SK-N-SH treated with all-trans-retinoic acid at 6 μM for 48 hours (cell line): Measurements from ENCODE around the gene DDX25.

ENCODE experiments used
- ATAC-seq: fragments of 200-7000 bp; cut with Tn5 transposase; 3 replicates; pipeline ENCODE4 v1.9.1; 2020; ENCODE audit warnings: mild to moderate bottlenecking, moderate library complexity
- ARNTL ChIP-seq: fragments of 450-650 bp; formaldehyde crosslinking; IDR thresholded peaks from 2 replicates; pipeline ENCODE4 v1.5.0; 2020; ENCODE audit warnings: low read depth, mild to moderate bottlenecking, moderate library complexity, borderline replicate concordance
- BACH2 ChIP-seq: fragments of 250-450 bp; sonication (Bioruptor Pico); IDR thresholded peaks from 2 replicates; pipeline ENCODE4 v1.9.0; 2021; ENCODE audit warnings: mild to moderate bottlenecking, borderline replicate concordance
- CSDC2 ChIP-seq: fragments of 250-450 bp; sonication (Bioruptor Pico); IDR thresholded peaks from 2 replicates; pipeline ENCODE4 v1.5.0; 2020; ENCODE audit warnings: mild to moderate bottlenecking, moderate library complexity
- ESRRG ChIP-seq: fragments of 250-450 bp; sonication (Bioruptor Pico); IDR thresholded peaks from 2 replicates; pipeline ENCODE4 v1.6.1; 2021; ENCODE audit warnings: mild to moderate bottlenecking
- GLIS3 ChIP-seq: fragments of 250-450 bp; sonication (Bioruptor Pico); IDR thresholded peaks from 2 replicates; pipeline ENCODE4 v1.5.0; 2020; ENCODE audit warnings: mild to moderate bottlenecking, moderate library complexity
- ISL1 ChIP-seq: fragments of 250-450 bp; sonication (Bioruptor Pico); IDR thresholded peaks from 2 replicates; pipeline ENCODE4 v2.1.2; 2022; ENCODE audit warnings: mild to moderate bottlenecking, moderate library complexity
- OSR1 ChIP-seq: fragments of 250-450 bp; sonication (Bioruptor Pico); IDR thresholded peaks from 2 replicates; pipeline ENCODE4 v1.8.0; 2022; ENCODE audit warnings: moderate library complexity, mild to moderate bottlenecking, inconsistent platforms
- PPARA ChIP-seq: fragments of 250-450 bp; sonication (Bioruptor Pico); IDR thresholded peaks from 2 replicates; pipeline ENCODE4 v1.5.0; 2020; ENCODE audit warnings: mild to moderate bottlenecking, borderline replicate concordance
- RARB ChIP-seq: fragments of 250-450 bp; sonication (Bioruptor Pico); IDR thresholded peaks from 2 replicates; pipeline ENCODE4 v1.8.0; 2021; ENCODE audit warnings: mild to moderate bottlenecking, moderate library complexity
- SNAI2 ChIP-seq: fragments of 250-450 bp; sonication (Bioruptor Pico); IDR thresholded peaks from 2 replicates; pipeline ENCODE4 v1.5.0; 2020; ENCODE audit warnings: mild to moderate bottlenecking, moderate library complexity
- TCF4 ChIP-seq: fragments of 250-450 bp; sonication (Bioruptor Pico); IDR thresholded peaks from 2 replicates; pipeline ENCODE4 v1.8.0; 2021; ENCODE audit warnings: mild to moderate bottlenecking, moderate library complexity, borderline replicate concordance
- TOX ChIP-seq: fragments of 250-450 bp; sonication (Bioruptor Pico); IDR thresholded peaks from 2 replicates; pipeline ENCODE4 v1.8.0; 2021; ENCODE audit warnings: mild to moderate bottlenecking, moderate library complexity, borderline replicate concordance
- ZC3H10 ChIP-seq: fragments of 250-450 bp; sonication (Bioruptor Pico); IDR thresholded peaks from 2 replicates; pipeline ENCODE4 v1.5.1; 2021; ENCODE audit warnings: mild to moderate bottlenecking, moderate library complexity
- ZFP3 ChIP-seq: fragments of 250-450 bp; sonication (Bioruptor Pico); IDR thresholded peaks from 2 replicates; pipeline ENCODE4 v1.5.0; 2020; ENCODE audit warnings: mild to moderate bottlenecking, moderate library complexity
- ZFP30 ChIP-seq: fragments of 450-650 bp; formaldehyde crosslinking; IDR thresholded peaks from 2 replicates; pipeline ENCODE4 v1.5.0; 2022; ENCODE audit warnings: mild to moderate bottlenecking, moderate library complexity
- ZNF565 ChIP-seq: fragments of 450-650 bp; formaldehyde crosslinking; conservative IDR thresholded peaks from 2 replicates; pipeline ENCODE4 v1.5.0; 2020; ENCODE audit warnings: low read depth, mild to moderate bottlenecking, moderate library complexity
- ZNF8 ChIP-seq: fragments of 450-650 bp; formaldehyde crosslinking; IDR thresholded peaks from 2 replicates; pipeline ENCODE4 v1.5.0; 2020; ENCODE audit warnings: mild to moderate bottlenecking, moderate library complexity
- TF ChIP-seq, protein P1 (sequence below): fragments of 250-450 bp; sonication (Bioruptor Pico); IDR thresholded peaks from 2 replicates; pipeline ENCODE4 v1.8.0; 2021; ENCODE audit warnings: low read depth, mild to moderate bottlenecking, moderate library complexity, borderline replicate concordance
- TF ChIP-seq, protein P2 (sequence below): fragments of 250-450 bp; sonication (Bioruptor Pico); IDR thresholded peaks from 2 replicates; pipeline ENCODE4 v1.5.0; 2020; ENCODE audit warnings: mild to moderate bottlenecking, moderate library complexity
- TF ChIP-seq, protein P3 (sequence below): fragments of 250-450 bp; sonication (Bioruptor Pico); IDR thresholded peaks from 2 replicates; pipeline ENCODE4 v1.5.1; 2021; ENCODE audit warnings: mild to moderate bottlenecking, moderate library complexity
- TF ChIP-seq, protein P4 (sequence below): fragments of 250-450 bp; sonication (Bioruptor Pico); IDR thresholded peaks from 2 replicates; pipeline ENCODE4 v1.5.1; 2020; ENCODE audit warnings: low read depth, mild to moderate bottlenecking, moderate library complexity

DDX25 gene

DNA sequence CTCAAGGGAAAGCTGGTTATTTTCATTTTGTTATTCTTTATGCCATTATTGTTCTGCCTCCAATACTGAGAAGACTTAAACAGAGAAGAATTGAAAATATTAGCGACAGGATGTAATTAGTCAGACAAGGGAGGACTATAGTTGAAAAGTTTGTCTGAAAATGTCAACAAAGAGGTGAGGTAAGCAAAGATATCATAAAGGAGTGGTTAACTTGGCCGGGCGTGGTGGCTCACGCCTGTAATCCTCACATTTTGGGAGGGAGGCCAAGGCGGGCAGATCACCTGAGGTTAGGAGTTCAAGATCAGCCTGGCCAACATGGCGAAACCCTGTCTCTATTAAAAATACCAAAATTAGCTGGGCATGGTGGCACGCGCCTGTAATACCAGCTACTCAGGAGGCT is 20.9 kb upstream of the DDX25 start:
- no peak for ATAC-seq
- TF ChIP-seq ZNF8: no peak
- TF ChIP-seq ISL1 (CRISPR knock-in tag): no peak
- TF ChIP-seq ZFP3 (CRISPR knock-in tag): no peak
- TF ChIP-seq, protein P1, sequence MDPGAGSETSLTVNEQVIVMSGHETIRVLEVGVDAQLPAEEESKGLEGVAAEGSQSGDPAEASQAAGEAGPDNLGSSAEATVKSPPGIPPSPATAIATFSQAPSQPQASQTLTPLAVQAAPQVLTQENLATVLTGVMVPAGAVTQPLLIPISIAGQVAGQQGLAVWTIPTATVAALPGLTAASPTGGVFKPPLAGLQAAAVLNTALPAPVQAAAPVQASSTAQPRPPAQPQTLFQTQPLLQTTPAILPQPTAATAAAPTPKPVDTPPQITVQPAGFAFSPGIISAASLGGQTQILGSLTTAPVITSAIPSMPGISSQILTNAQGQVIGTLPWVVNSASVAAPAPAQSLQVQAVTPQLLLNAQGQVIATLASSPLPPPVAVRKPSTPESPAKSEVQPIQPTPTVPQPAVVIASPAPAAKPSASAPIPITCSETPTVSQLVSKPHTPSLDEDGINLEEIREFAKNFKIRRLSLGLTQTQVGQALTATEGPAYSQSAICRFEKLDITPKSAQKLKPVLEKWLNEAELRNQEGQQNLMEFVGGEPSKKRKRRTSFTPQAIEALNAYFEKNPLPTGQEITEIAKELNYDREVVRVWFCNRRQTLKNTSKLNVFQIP: no peak
- no peak for TF ChIP-seq ESRRG (CRISPR knock-in tag)
- no peak for TF ChIP-seq GLIS3 (CRISPR knock-in tag)
- no peak for TF ChIP-seq ZFP30
- no peak for TF ChIP-seq OSR1
- no peak for TF ChIP-seq ARNTL (CRISPR knock-in tag)
- no peak for TF ChIP-seq TOX (CRISPR knock-in tag)
- TF ChIP-seq PPARA (CRISPR knock-in tag): no peak
- TF ChIP-seq BACH2 (CRISPR knock-in tag): no peak
- TF ChIP-seq TCF4 (CRISPR knock-in tag): no peak

DNA sequence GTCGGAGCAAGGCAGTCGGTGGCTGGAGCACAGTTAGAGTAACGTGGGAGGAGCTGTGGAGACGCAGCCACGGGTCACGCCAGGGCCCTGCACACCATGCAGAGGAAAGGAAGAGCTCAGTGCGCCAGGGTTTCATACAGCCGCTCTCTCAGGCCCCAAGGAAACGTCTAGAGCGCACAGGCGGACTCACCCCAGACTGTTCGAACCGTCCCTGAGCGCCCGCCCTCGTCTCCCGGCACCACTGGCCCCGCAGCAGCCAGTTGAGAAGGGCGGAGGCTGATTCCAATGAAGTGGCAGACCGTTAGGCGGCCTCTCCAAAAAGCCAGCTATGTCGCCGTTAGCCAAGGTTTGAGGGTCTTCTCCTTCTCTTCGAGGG is 17.3 kb upstream of the DDX25 start:
- ATAC-seq: no peak
- TF ChIP-seq ARNTL (CRISPR knock-in tag): no peak
- TF ChIP-seq ISL1 (CRISPR knock-in tag): no peak
- no peak for TF ChIP-seq PPARA (CRISPR knock-in tag)
- TF ChIP-seq, protein P2, sequence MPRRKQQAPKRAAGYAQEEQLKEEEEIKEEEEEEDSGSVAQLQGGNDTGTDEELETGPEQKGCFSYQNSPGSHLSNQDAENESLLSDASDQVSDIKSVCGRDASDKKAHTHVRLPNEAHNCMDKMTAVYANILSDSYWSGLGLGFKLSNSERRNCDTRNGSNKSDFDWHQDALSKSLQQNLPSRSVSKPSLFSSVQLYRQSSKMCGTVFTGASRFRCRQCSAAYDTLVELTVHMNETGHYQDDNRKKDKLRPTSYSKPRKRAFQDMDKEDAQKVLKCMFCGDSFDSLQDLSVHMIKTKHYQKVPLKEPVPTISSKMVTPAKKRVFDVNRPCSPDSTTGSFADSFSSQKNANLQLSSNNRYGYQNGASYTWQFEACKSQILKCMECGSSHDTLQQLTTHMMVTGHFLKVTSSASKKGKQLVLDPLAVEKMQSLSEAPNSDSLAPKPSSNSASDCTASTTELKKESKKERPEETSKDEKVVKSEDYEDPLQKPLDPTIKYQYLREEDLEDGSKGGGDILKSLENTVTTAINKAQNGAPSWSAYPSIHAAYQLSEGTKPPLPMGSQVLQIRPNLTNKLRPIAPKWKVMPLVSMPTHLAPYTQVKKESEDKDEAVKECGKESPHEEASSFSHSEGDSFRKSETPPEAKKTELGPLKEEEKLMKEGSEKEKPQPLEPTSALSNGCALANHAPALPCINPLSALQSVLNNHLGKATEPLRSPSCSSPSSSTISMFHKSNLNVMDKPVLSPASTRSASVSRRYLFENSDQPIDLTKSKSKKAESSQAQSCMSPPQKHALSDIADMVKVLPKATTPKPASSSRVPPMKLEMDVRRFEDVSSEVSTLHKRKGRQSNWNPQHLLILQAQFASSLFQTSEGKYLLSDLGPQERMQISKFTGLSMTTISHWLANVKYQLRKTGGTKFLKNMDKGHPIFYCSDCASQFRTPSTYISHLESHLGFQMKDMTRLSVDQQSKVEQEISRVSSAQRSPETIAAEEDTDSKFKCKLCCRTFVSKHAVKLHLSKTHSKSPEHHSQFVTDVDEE (CRISPR knock-in tag): no peak
- no peak for TF ChIP-seq ZNF8
- no peak for TF ChIP-seq RARB
- no peak for TF ChIP-seq SNAI2 (CRISPR knock-in tag)
- no peak for TF ChIP-seq ESRRG (CRISPR knock-in tag)
- TF ChIP-seq, protein P1: no peak
- TF ChIP-seq OSR1: no peak
- no peak for TF ChIP-seq BACH2 (CRISPR knock-in tag)
- no peak for TF ChIP-seq CSDC2
- TF ChIP-seq ZFP3 (CRISPR knock-in tag): no peak
- TF ChIP-seq, protein P3, sequence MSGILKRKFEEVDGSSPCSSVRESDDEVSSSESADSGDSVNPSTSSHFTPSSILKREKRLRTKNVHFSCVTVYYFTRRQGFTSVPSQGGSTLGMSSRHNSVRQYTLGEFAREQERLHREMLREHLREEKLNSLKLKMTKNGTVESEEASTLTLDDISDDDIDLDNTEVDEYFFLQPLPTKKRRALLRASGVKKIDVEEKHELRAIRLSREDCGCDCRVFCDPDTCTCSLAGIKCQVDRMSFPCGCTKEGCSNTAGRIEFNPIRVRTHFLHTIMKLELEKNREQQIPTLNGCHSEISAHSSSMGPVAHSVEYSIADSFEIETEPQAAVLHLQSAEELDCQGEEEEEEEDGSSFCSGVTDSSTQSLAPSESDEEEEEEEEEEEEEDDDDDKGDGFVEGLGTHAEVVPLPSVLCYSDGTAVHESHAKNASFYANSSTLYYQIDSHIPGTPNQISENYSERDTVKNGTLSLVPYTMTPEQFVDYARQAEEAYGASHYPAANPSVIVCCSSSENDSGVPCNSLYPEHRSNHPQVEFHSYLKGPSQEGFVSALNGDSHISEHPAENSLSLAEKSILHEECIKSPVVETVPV: no peak
- no peak for TF ChIP-seq TOX (CRISPR knock-in tag)

DNA sequence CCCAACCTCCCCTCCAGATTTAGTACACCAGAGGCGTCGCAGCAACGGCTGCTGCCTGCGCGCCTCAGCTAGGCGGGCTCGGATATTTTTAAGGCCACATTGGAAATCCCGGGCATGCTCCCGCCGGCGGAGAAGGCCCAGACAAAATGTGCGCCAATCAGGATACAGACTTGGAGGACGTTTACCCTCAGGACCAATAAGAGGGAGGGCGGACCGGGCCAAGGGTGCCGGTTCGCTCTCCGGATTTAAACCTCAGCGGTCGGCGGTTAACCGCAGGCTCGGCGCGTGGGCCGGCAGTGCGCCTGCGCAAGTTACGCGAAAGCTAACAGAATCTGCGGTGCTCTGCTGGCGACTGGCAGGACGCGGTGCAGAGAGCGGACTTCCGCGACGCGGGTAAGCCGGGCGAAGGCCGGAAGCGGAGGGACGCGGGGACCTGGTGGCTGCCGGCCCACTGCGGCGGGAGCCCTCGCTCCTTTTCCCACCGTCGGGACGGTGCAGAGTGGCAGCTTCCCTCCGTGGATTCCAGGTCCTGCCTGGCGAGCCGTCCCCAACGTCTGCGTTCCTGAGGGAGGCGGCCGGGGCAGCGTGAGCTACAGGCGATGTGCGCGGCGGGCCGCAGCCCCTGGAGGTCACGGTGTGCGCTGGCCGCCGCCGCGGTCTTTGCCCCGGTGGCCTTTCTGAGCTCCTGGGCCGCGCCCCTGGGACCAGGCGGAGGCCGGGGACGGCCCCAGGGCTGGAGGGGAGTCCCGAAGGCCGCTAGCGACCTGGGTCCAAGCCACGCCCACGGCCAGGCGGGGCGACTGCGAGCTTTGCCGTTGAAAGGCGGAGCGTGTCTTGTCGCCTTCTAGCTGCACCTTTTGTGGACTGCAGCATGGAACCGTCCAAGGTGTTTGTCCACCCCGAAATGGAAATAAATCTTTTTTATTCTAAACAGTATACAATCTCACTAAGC is 16.7 kb upstream of the DDX25 start, which contains the start of gene HYLS1:
Gene HYLS1 (plus strand): TSS at position 296 of the 952 bp plus-strand sequence. CDS start 11,701 bp downstream, outside the sequence.
- ATAC-seq: peak; percentile 92
- TF ChIP-seq, protein P2 (CRISPR knock-in tag): 0 out of 2 replicates have a peak, but pooled peaks have one; percentile 18
- no peak for TF ChIP-seq ZC3H10 (CRISPR knock-in tag)
- no peak for TF ChIP-seq ZNF565 (CRISPR knock-in tag)
- TF ChIP-seq, protein P3: no peak
- TF ChIP-seq, protein P4, sequence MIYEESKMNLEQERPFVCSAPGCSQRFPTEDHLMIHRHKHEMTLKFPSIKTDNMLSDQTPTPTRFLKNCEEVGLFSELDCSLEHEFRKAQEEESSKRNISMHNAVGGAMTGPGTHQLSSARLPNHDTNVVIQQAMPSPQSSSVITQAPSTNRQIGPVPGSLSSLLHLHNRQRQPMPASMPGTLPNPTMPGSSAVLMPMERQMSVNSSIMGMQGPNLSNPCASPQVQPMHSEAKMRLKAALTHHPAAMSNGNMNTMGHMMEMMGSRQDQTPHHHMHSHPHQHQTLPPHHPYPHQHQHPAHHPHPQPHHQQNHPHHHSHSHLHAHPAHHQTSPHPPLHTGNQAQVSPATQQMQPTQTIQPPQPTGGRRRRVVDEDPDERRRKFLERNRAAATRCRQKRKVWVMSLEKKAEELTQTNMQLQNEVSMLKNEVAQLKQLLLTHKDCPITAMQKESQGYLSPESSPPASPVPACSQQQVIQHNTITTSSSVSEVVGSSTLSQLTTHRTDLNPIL (CRISPR knock-in tag): no peak
- TF ChIP-seq ZFP3 (CRISPR knock-in tag): peak; percentile 43; the same call in 1 of the 2 replicates
- no peak for TF ChIP-seq ZFP30
- TF ChIP-seq TCF4 (CRISPR knock-in tag): no peak
- no peak for TF ChIP-seq ISL1 (CRISPR knock-in tag)
- no peak for TF ChIP-seq BACH2 (CRISPR knock-in tag)
